Small intestine (tissue), 7 donors: ENCODE data around the gene ELP2. TPM values are rescaled to one million over a fixed set of nuclear protein-coding genes. Genes with fewer than 3 reads are reported as not detected.

ENCODE experiments used
- DNase-seq, 2 donors: peaks; one replicate each; pipeline versions ENCODE4 v3.0.0 to v3.0.0-alpha.2; 2013
- FAIRE-seq: peaks from 2 replicates; lab custom pipeline; 2012; peaks lifted over from hg19 to GRCh38; lab: Jason Lieb, UNC
- H3K27ac ChIP-seq, 3 donors: one replicate each; pipeline ENCODE4 v1.5.1; 2013; ENCODE audit warnings: low read length in 2 of 3, mild to moderate bottlenecking in 2 of 3, control low read depth in 1 of 3, inconsistent platforms in 1 of 3, low read depth in 1 of 3, moderate library complexity in 1 of 3
- H3K27me3 ChIP-seq, 3 donors: one replicate each; pipeline ENCODE4 v1.6.1; 2013; ENCODE audit warnings: low read length in 3 of 3, inconsistent platforms in 1 of 3; ENCODE audit not compliant: control insufficient read depth in 3 of 3, insufficient read depth in 3 of 3
- H3K36me3 ChIP-seq, 3 donors: one replicate each; pipeline ENCODE4 v1.6.1; 2013; ENCODE audit warnings: low read length in 3 of 3, inconsistent platforms in 1 of 3, low read depth in 1 of 3, mild to moderate bottlenecking in 1 of 3, moderate library complexity in 1 of 3; ENCODE audit not compliant: control insufficient read depth in 3 of 3, insufficient read depth in 2 of 3
- H3K4me1 ChIP-seq, 3 donors: one replicate each; pipeline ENCODE4 v1.6.1; 2013; ENCODE audit warnings: low read length in 2 of 3, inconsistent platforms in 1 of 3, low read depth in 1 of 3, mild to moderate bottlenecking in 1 of 3, moderate library complexity in 1 of 3; ENCODE audit not compliant: control insufficient read depth in 3 of 3, insufficient read depth in 2 of 3
- H3K4me3 ChIP-seq, 3 donors: one replicate each; pipeline ENCODE4 v1.5.1; 2013; ENCODE audit warnings: low read length in 3 of 3, control low read depth in 1 of 3, inconsistent platforms in 1 of 3, low read depth in 1 of 3, mild to moderate bottlenecking in 1 of 3, moderate library complexity in 1 of 3
- H3K9me3 ChIP-seq, 2 donors: one replicate each; pipeline ENCODE4 v1.6.1; 2013; ENCODE audit warnings: low read depth in 1 of 2, low read length in 1 of 2; ENCODE audit not compliant: control insufficient read depth in 2 of 2, insufficient read depth in 1 of 2
- WGBS, 3 donors: extraction: QIAGEN DNeasy Blood & Tissue Kit; methylation state at CpG; one replicate each; pipeline ENCODE4 v1.1.7; 2013; 5-methylcytosine and 5-hydroxymethylcytosine counted together
- polyA plus RNA-seq, 4 donors: library from polyadenylated mRNA; stranded (reverse) in 3 of 4; unstranded in 1 of 4; fragments of 200-250 nt in 3 of 4; fragments of 120-200 nt in 1 of 4; gene quantifications; one replicate each; pipeline versions ENCODE4 v1.2.1 to v1.2.3, GENCODE V29; 2013
- donor health status: healthy with polysubstance abuse.
- donor health status: control.
- donor health status: control.
- donor health status: Bipolar disorder and iron deficiency.
- donor health status: healthy.

ELP2 gene
- polyA plus RNA-seq, 4 donors = 30.2 to 93.4 (median 31.7) TPM

DNA sequence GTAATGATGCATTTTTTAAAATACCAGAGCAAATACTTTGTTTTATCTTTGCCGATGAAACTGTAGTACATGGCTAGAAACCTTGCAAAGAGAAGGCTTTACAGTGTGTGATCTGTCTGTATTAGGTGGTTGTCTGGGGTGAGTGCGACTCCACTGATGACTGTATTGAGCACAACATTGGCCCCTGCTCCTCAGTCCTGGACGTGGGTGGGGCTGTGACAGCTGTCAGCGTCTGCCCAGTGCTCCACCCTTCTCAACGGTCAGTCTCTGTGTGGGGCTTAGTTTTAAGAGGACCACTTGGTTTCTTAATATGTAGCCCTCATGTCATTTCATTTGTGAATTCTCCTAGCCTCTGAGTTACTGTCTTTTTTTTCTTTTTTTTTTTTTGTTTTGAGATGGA, 40.2 kb downstream of the ELP2 start:
- peaks cover 12 to 56% (median 19%) of the 10 kb centered on the region in 3 donors for H3K36me3 ChIP-seq
- no peak for DNase-seq
- FAIRE-seq = no peak
- H3K4me3 ChIP-seq = no peak overlapping the region
- H3K9me3 ChIP-seq = no peaks in the 10 kb centered on the region
- H3K27me3 ChIP-seq = no peaks in the 10 kb centered on the region
- no peaks in the 10 kb centered on the region for H3K4me1 ChIP-seq
- H3K27ac ChIP-seq = no peak overlapping the region
- 54 to 82% (median 73%) methylated on average over 5 of the region's 5 CpGs for WGBS, 3 donors

DNA sequence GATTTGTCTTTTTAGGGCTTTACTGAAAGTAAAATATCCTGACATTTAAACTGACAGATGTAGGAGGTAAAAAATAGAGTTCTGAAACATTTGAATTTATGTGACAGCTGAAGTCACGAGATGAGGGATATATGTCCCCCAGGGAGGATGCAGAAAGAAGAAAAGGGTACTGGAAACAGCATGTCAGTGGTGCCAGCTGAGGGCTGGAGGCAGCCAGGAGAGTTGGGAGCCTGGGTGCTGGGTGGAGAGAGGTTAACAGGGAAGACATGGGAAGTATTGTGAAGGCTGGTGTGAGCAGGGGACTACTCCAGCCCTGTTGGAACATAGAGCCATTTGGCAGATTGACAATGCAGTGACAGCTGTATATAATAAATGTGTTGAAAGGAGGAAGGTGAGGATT, 45.8 kb downstream of the ELP2 start:
- Histone ChIP-seq H3K4me1 (peaks cover 2 to 8% (median 3%) of the 10 kb centered on the region in 3 donors), H3K4me3 (no peak overlapping the region), H3K9me3 (no peaks in the 10 kb centered on the region), H3K36me3 (peaks cover 8 to 28% (median 13%) of the 10 kb centered on the region in 3 donors), H3K27ac (peak overlapping the region; percentile 47 to 64 (median 53)), H3K27me3 (no peaks in the 10 kb centered on the region)
- no peak for FAIRE-seq
- DNase-seq = no peak
- WGBS, 3 donors = 90 to 100% (median 90%) methylated on average over 1 of the region's 1 CpG

DNA sequence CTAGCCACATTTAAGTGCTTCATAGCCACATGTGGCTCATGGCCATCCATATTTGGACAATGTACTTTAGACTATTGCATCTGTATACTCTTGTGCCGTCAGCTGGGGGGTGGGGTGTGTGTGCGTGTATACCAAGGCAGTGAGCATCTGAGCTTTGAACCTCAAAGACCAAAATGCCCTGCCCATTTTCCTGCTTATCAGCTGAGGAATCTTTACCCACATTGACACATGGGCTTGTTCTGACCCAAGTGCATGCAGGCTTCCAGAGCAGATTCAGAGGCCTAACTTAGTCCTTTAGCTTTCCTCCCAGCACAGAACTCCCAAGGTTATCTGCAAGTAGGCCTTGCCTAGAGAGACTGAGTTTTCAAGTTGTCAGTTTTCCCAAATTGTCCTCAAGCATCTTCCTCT, 46.5 kb downstream of the ELP2 start:
- H3K4me3 ChIP-seq = no peak overlapping the region
- DNase-seq (peak; percentile 85 to 97), FAIRE-seq (no peak)
- peaks cover 2 to 8% (median 3%) of the 10 kb centered on the region in 3 donors for H3K4me1 ChIP-seq
- no peaks in the 10 kb centered on the region for H3K27me3 ChIP-seq
- peaks cover 4 to 24% (median 13%) of the 10 kb centered on the region in 3 donors for H3K36me3 ChIP-seq
- H3K9me3 ChIP-seq = no peaks in the 10 kb centered on the region
- peak overlapping the region; percentile 29 to 73 (median 34) for H3K27ac ChIP-seq
- WGBS, 3 donors = 14 to 68% (median 32%) methylated on average over 2 of the region's 2 CpGs

DNA sequence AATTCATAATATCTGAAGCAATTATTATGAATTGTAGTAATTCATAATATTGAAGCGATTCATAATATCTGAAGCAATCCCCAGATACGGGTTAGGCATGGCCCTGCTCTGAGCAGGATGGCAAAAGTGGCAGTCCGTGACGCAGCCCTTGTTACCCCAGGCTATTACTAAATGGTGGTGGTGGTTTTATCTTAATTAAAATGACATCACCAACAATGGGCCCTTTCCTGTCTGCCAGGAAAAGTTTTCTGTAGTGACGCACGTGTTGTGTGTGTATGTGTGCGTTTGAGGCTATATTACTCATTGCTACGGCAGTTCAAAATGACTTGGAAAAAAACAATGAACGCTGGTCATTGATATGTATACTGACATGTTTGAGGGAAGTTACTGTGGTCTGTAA, 47.0 kb downstream of the ELP2 start:
- Histone ChIP-seq H3K27me3 (no peaks in the 10 kb centered on the region), H3K9me3 (no peaks in the 10 kb centered on the region), H3K27ac (peak overlapping the region in 2 of 3 donors; percentile 34 to 73), H3K4me1 (peaks cover 2 to 8% (median 3%) of the 10 kb centered on the region in 3 donors), H3K4me3 (no peak overlapping the region), H3K36me3 (peaks cover 4 to 20% (median 10%) of the 10 kb centered on the region in 3 donors)
- 77 to 91% (median 85%) methylated on average over 9 of the region's 9 CpGs for WGBS, 3 donors
- no peak for DNase-seq
- no peak for FAIRE-seq

DNA sequence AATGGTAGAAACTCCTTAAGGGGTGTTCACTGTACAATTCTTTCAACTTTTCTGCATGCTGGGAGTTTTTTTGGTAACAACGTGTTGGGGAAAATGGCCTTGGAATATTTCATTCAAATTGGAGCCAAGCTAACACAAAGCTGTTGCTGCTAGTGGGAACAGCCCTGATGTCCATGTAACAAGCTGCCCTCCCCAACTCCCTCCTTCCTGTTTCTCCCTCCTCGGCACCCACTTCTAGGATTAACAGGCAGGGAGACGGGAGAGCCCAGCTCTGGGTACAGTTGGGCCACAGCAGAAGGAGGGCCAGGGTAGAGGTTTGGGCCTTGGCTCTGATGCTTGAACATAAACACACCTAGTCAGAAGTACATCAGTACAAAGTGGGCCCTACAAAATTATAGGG, 48.2 kb downstream of the ELP2 start:
- H3K4me3 ChIP-seq = no peak overlapping the region
- H3K9me3 ChIP-seq = no peaks in the 10 kb centered on the region
- WGBS, 3 donors = 85 to 99% (median 95%) methylated on average over 3 of the region's 3 CpGs
- H3K36me3 ChIP-seq = peaks cover 0 to 11% (median 8%) of the 10 kb centered on the region in 3 donors
- peaks cover 2 to 8% (median 3%) of the 10 kb centered on the region in 3 donors for H3K4me1 ChIP-seq
- FAIRE-seq = no peak
- no peaks in the 10 kb centered on the region for H3K27me3 ChIP-seq
- DNase-seq = no peak
- H3K27ac ChIP-seq = no peak overlapping the region

DNA sequence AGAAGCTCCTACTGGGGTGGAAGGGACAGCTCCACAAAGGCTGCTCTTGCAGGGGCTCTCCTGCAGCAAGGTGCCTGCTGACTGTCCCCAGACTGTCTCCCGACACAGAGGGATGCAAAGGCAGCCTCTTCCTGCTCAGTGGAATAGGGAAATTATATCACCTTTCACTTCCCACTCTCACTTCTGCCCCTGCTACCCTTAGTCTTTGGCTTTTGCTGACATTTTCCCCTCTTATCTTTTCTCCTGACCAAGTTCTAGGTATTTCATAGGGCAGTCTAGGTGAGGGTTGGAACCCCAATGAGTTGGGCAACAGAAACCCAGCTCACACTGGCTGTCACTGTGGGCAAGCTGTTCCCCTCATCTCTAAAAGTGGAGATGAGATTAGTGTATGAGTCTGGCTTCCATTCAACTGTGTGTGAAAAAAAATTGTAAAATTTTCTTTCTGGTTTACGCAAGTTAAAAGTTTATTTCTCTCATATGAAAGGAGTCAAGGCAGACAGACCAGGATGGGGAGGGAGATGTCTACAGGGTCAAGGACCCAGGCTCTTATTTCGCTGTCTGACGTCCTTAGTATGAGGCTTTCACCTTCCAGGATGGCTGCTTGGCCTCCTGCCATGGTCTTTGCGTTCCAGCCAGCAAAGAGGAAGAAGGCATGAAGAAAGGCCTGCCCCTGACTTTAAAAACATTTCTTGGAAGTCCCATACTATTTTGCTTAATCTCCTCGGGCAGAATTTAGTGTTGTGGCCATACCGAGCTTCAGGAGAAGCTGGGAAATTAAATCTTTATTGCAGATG, 50.1 kb downstream of the ELP2 start:
- FAIRE-seq (no peak), DNase-seq (peak in 1 of 2 donors; percentile 56)
- Histone ChIP-seq H3K27ac (peak overlapping the region in 1 of 3 donors; percentile 21), H3K9me3 (no peaks in the 10 kb centered on the region), H3K4me3 (no peak overlapping the region), H3K36me3 (peaks cover 0 to 9% (median 3%) of the 10 kb centered on the region in 3 donors), H3K4me1 (peaks cover 2 to 8% (median 3%) of the 10 kb centered on the region in 3 donors), H3K27me3 (peaks cover 0 to 2% (median 0%) of the 10 kb centered on the region in 3 donors)
- 26 to 39% (median 28%) methylated on average over 7 of the region's 7 CpGs for WGBS, 3 donors

DNA sequence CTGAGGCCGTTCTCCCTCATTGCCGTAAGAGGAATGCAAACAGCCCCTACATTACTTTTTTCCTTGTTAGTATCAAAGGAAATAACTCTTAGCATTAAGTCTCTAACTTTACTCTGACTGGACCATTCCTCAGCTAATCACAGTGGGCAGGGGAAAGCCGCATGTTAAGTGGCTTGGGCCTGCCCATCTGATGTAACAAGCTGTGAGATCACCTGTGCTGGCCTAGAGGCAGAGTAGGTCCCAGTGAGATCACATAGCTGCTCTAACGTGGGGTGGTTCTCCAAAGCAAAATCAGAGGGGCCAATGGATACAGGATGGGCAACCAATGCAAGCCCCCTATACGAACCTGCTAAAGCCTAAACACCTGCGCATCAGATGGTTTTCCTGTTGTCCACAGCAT, 51.7 kb downstream of the ELP2 start:
- Histone ChIP-seq H3K9me3 (no peaks in the 10 kb centered on the region), H3K36me3 (peaks cover 0 to 5% (median 2%) of the 10 kb centered on the region in 3 donors), H3K27ac (no peak overlapping the region), H3K4me1 (peaks cover 0 to 6% (median 3%) of the 10 kb centered on the region in 3 donors), H3K27me3 (peaks cover 0 to 2% (median 0%) of the 10 kb centered on the region in 3 donors), H3K4me3 (no peak overlapping the region)
- DNase-seq = no peak
- 85 to 89% (median 85%) methylated on average over 6 of the region's 6 CpGs for WGBS, 3 donors
- no peak for FAIRE-seq

DNA sequence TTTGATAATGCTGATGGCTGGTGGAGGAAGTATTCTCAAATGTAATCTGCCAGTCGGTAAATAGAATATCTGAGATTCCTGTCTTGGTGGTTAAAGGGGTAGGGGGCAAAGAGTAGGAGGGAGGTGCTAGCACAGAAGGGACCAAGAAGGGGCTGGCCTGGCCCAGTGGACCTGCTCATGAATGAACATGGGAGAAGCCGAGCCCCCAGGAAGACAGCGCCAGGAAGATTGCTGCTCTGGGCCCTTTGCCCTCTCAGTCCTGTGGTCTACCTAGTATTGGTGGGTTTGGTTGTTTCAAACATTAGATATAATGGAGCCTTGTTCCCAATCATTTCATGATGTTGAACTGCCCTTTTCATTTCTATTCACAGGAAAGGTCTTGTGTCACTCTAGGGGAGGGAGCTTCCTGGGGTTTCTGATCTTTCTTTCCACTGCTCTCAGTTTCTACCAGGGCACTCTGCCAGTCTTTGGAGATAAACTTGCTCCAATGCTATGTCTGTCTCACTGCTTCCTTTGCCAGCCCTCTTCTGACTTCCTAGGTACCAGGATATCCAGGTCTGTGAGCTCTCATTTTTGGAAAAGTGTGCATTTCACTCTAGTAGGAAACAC, 52.3 kb downstream of the ELP2 start:
- FAIRE-seq (no peak), DNase-seq (no peak)
- Histone ChIP-seq H3K9me3 (no peaks in the 10 kb centered on the region), H3K27me3 (peaks cover 0 to 6% (median 0%) of the 10 kb centered on the region in 3 donors), H3K4me1 (peaks cover 0 to 5% (median 0%) of the 10 kb centered on the region in 3 donors), H3K27ac (no peak overlapping the region), H3K36me3 (peaks cover 0 to 3% (median 0%) of the 10 kb centered on the region in 3 donors), H3K4me3 (no peak overlapping the region)
- 68 to 87% (median 82%) methylated on average over 3 of the region's 3 CpGs for WGBS, 3 donors
